22Rv1 (cell line): ENCODE data around the gene KCNIP4.

Experiments
- ZFX ChIP-seq: fragments of 450-650 bp; IDR thresholded peaks from 2 replicates; pipeline ENCODE4 v1.6.1; 2017; ENCODE audit warnings: antibody characterized with exemption, borderline replicate concordance
- TF ChIP-seq, protein P1 (sequence below): fragments of 450-650 bp; IDR thresholded peaks from 2 replicates; pipeline ENCODE4 v1.5.1; 2017; ENCODE audit warnings: mild to moderate bottlenecking

DNA sequence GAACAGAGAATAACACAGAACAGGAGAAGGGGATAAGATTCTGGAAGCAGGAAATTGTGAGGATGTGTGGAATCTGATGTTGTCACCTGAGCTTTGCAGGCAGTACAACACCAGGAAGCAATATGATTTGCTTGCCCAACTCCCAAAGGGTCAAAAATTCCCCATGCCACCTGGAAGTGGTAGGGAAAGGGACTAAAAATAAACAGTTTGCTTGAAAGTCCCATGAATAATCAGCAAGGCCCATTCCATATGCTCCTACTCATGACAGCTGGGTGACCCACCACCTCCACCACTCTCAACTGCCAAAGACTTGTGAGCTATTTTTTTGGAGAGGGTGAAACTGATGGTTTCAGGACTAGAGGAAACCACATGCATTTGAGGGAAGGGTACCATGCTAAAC lies 168.4 kb downstream of the KCNIP4 start:
- TF ChIP-seq, protein P1, sequence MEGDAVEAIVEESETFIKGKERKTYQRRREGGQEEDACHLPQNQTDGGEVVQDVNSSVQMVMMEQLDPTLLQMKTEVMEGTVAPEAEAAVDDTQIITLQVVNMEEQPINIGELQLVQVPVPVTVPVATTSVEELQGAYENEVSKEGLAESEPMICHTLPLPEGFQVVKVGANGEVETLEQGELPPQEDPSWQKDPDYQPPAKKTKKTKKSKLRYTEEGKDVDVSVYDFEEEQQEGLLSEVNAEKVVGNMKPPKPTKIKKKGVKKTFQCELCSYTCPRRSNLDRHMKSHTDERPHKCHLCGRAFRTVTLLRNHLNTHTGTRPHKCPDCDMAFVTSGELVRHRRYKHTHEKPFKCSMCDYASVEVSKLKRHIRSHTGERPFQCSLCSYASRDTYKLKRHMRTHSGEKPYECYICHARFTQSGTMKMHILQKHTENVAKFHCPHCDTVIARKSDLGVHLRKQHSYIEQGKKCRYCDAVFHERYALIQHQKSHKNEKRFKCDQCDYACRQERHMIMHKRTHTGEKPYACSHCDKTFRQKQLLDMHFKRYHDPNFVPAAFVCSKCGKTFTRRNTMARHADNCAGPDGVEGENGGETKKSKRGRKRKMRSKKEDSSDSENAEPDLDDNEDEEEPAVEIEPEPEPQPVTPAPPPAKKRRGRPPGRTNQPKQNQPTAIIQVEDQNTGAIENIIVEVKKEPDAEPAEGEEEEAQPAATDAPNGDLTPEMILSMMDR = no peak
- TF ChIP-seq ZFX = no peak
